SIG-M5 treated with dmso at 0.1 percent for 504 hours (cell line): ENCODE measurements around the gene SGPP2.
A peak's percentile ranks its signal among the peaks of the same experiment; 100 is the strongest.
"Not testable (repeated sequence)": the region's sequence is repeated elsewhere in the genome, so short reads cannot be mapped to it uniquely, and the experiment has no call there.

Source experiments
- DNase-seq: peaks from one replicate; lab custom pipeline; 2025; ENCODE audit not compliant: unreplicated experiment; lab: John Stamatoyannopoulos, UW

SGPP2 gene

DNA sequence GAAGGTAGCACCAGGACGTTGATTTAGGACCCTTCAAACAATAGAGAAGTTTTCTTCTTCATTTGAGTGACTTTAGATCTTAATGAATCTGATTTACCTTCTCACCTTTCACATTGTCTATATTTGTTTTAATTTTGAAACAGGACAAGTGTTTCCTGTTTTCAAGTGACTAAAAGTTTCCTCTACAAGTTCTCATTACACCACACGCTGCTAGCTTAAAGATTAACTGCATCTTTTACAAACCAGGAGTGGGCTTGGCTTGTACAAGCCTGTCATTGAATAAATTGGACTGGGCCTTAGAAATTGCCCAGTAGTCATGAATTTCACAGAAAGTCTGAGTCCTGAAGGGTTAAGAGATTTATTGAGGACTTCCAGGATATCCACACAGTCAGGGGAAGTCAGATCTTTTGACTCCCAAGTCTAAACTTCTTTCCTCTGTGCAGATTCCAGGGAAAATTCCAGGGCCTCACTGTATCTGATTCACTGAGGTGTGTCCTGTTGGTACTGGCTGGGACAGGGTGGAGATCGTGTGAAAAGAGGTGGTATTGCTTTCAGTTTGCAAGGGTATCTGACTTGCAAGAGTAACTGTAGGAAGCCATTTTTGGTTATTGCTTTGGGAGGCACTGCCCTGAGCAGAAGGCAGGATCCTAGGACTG, 3.4 kb downstream of the SGPP2 start:
- no peak for DNase-seq

- no peak for DNase-seq
These were observed 5.7 kb downstream of the SGPP2 start for GRCh38 chr2:222430071-222430470.

DNA sequence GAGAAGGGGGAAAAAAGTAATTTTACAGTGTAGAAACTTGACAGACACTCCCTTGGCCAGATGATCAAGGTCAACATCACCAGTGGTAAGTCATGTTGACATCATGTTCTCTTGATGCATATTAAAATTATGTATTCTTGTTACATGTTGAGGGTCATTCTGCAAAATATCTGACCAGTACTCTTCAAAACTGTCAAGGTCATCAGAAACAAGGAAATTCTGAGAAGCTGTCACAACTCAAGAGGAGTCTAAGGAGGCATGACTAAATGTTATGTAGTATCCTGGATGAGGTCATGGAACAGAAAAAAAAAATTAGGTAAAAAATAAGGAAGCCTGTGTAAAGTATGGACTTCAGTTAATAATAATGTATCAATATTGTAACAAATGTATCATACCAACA, 6.3 kb downstream of the SGPP2 start:
- no peak for DNase-seq

DNA sequence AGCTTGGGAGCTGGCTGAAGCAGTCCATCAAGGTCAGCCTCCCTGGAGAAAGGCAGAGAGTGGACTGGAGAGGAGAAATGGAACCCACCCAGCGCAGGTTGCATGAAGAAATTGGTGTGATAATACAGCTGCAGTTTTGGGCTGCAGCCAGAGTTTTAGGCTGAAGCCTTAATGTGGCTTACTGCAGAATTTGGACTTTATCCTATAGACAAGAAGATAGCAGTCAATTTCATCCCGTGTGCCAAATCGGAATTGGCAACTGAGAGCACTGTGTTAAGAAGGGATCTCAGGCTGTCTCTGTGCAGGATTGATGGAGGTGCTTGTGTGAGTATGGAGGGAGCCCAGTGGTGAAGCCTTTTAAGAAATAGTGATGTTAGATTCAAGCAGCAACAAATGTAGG, 7.5 kb downstream of the SGPP2 start:
- no peak for DNase-seq

GRCh38 chr2:222433332-222434173, 9.2 kb downstream of the SGPP2 start:
- no peak for DNase-seq

DNA sequence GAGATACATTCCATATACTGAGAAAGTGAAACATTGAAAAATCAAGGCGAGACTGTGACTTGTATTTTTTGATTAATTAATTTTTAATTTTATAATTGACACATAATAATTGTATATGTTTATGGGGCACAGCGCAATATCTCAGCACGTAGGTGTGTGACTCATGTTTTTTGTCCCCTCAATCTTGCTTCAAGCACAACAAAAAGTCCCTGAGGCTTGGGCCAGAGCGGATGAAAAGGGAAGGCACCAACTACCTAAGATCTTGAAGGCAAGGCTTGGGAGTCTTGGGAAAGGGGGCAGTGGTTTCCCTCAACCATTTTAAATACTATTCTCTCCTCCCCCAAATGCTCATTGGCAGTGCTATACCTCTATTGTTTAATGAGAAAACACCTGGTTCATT, 9.9 kb downstream of the SGPP2 start:
- DNase-seq, result no peak

GRCh38 chr2:222435400-222436039, 11.2 kb downstream of the SGPP2 start:
- DNase-seq, result not testable (repeated sequence)

DNA sequence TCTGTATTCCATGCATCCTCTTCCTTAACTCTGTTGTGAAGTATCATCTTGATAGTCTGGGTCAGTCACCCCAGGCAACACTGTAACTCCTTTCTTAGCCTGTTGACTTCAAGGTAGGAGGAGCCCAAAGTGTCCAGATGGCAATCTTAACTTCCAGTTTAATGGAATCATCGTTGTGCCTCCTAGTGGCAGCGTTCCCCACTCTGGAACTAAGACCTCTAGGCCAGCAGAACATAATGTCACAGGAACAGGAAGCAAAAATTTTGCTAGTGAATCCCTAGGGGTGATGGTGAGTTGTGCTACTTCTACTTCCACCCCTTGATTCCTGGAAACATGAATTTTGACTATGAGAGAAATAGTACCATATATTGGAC, 11.7 kb downstream of the SGPP2 start:
- no peak for DNase-seq

GRCh38 chr2:222439692-222440091, 15.3 kb downstream of the SGPP2 start:
- no peak for DNase-seq

DNA sequence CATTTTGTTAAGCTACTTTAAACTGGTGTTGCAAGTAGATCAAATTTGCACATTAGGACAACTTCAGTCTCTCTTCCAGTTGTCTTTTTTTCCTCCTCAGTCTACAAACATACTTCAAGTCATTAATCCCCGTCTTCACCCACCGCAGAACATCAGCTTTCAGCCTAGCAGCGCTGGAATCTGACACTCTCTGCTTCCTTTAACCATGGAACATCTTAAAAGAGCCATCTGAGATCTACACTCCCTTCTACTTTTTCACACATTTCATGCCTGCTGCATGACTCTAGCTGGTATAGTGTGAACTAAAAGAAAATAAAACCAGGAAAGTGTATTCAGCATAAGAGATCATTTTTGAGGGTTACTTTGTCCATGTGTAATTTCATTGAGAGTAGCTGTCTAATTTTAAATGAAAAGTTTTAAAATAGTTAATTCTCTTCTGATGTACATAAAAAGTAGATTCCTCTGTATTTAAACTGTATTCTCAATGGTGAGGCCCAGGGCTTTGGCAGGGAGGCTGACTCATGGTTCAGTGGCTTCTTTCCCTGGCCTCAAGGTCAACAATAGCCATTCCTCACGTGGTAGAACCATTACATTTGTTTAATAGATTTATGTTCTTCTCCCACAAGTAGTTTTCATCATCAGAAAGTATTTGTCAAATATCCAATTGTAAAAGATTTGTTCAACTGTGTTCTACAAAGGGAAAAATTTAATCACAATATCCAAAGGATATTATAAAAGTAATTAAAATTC, 16.5 kb downstream of the SGPP2 start:
- no peak for DNase-seq

DNA sequence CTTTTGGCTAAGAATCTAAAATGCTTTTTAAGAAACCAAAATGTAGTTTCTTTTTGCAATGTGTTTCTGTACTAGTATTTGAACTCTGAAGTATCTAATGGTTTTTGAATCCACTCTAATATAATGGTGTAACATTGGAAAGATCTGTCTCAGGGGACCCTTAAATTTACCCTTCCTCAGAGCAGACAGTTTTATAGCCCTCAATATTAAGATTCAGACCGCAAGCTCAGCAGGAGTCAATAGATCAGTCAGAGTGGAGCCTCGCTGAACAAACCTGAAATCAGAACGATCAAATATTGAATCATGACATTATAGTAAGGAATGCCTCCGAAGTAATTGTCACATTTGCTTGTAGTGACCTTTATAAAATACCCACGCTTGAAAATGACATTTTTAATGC, 18.3 kb downstream of the SGPP2 start:
- DNase-seq, result no peak

GRCh38 chr2:222445227-222445626, 20.9 kb downstream of the SGPP2 start:
- no peak for DNase-seq

GRCh38 chr2:222447131-222447530, 22.8 kb downstream of the SGPP2 start:
- peak; percentile 5 for DNase-seq

DNA sequence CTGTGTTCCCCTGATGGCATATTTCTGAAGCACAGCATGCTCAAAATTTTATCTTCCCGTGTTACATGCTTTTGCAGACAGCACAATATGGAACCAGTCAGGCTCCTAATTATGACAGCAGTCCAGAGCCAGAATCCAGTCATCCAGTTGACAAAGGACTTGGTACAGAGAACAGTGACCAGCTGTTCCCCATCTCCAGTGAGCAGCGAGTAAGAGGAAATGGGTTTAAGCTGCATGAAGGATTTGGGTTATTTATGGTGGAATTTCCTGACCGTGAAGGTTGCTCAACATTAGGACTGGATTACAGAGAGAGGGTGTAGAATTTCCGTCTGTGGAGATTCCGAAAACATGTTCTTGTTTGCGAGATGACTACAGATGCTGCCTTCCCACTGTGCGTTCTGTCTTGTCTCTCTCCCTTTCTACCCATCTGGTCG, 24.4 kb downstream of the SGPP2 start:
- no peak for DNase-seq

DNA sequence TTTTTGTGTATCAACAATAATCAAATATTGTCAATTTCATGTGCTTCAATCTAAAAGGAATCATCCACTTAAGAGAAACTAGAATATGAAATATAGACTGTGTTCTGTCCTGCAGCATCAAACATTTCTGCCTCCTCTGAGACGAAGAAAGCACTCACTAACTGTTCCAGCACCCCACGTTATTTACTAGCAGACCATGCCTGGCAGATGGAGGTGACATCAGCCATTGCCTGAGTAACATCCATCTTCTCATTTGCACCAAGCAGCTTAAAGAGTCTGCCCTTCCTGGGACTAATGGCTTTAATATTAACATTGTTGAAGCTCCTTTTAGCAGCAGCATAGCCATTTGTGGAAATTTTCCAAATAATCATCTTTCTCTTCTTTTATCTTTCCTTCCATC, 25.7 kb downstream of the SGPP2 start:
- no peak for DNase-seq

DNA sequence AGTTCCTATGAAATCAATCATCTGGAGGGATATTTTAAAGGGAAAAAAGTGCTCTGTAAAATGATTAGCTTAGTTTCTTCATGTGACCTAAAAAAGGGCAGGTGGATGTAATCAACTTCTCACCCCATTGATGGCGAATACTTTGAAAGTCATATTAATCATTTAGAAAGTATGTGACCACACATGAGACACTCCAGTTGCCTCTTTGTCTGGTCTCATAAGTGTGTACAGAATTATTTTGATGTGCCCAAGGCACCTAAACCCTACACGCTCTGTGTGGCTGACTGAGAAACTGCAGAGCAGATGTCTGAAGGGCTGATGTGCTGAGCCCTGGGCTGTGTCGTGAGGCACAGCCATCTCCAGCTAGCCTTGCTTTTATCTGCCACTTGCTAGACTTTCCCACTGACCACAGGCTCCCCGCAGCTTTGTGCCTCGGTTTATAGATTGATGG, 26.9 kb downstream of the SGPP2 start:
- no peak for DNase-seq

DNA sequence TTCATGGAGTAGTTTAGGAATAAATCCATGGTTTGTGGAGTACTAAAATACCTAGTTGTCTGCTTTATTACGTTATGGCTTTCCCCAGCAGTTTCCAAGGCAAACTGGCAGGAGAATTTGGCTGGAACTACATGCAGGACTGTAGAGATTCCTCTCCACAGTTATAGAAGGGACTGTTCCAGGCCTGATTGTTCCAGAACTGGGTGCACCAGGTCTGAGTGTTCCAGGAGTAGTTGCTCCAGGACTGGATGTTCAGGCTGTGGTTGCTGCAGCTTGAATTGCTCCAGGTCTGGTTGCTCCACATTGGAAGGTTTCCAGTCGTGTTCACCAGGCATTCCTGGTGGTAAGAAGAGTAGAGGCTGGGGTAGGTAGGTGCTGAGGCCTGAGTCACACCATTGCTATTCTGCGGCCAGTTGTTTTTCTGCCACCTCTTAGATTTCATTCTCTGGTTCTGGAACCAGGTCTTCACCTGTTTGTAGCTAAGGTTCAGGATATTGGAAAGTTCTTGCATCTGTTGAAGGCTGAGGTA, 28.1 kb downstream of the SGPP2 start:
- no peak for DNase-seq

GRCh38 chr2:222456479-222457077, 32.2 kb downstream of the SGPP2 start:
- no peak for DNase-seq

DNA sequence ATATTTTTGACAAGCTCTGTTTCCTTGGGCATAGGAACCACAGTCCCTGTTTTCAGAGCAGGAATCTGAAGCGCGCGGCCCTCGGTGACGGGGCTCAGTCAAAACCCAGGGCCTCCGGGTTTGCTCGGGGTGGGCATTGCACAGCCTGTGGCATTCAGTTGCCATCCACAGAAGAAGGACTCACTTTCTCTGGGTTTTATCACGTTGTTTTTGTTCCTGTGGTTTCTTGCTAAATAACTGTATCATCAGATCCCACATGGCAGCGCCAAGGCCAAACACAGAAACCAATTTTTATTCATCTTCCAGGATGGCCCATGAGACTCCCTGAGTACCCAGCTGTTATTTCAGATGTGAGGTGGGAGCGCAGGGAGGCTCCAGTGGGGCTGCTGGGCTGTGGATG, 35.6 kb downstream of the SGPP2 start:
- no peak for DNase-seq

GRCh38 chr2:222465746-222466145, 41.4 kb downstream of the SGPP2 start:
- no peak for DNase-seq

DNA sequence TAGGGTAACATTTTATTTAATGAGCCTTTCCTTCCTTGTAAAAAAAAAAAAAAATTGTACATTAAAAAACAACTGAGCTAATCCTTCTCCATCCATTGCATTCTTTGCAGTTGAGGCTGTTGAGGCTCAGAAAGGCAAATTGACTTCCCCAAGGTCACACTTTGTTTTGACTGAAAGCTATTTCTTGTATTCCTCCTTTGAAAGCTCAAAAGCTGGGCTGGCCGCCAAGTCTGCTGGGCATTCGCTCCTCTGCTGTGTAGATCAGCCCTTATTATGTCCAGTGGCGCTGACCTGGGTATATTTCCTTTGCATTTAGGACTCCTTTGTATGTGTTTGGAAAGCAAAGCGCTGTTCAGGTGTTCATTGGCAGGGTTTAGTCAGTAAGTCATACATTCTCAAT, 44.0 kb downstream of the SGPP2 start:
- no peak for DNase-seq
